Measurements from ENCODE around the gene MMD. TPM values are rescaled to one million over a fixed set of nuclear protein-coding genes. Genes with fewer than 3 reads are reported as not detected.

The MMD gene
- total RNA-seq, 1 experiment from 2014 or later: 26.9 TPM

- in situ Hi-C loops (cut with HindIII; ENCODE audit: low pct_unique_long_range_greater_than_20kb, low sequenced_read_pairs) (no loop called here), intact Hi-C loops (cut with micrococcal nuclease; ENCODE audit: unreplicated experiment) (no loop called here)
- CTCF ChIA-PET: interaction anchor here (0.7 kb wide), 1 partner anchor 18 kb away, joined by 4 read pairs; no protein-coding TSS in a partner anchor
- Histone ChIP-seq H3K4me3 (ENCODE audit: low read depth in 2 of 2, low read length in 2 of 2) (no peak overlapping the region), H3K27me3 (ENCODE audit: control insufficient read depth, insufficient read depth, low read length) (no peaks in the 10 kb centered on the region; the same call in 1 of the 2 replicates), H3K9me3 (ENCODE audit: control insufficient read depth, insufficient read depth, low read depth, low read length) (no peaks in the 10 kb centered on the region), H3K36me3 (ENCODE audit: control insufficient read depth, insufficient read depth, low read length) (no peaks in the 10 kb centered on the region), H3K4me1 (ENCODE audit: control insufficient read depth, insufficient read depth, low read length) (peaks cover 24% of the 10 kb centered on the region), H3K27ac (ENCODE audit: low read length) (peak overlapping the region; percentile 65)
- DNase-seq (ENCODE audit: low read depth, low spot score) (no peak), ATAC-seq (peak; percentile 79)
- POLR2A ChIA-PET: no interaction called here
- no TSS peak for BruUV-seq (replicated peaks)
- TF ChIP-seq REST (IDR thresholded peaks at IDR 0.05; ENCODE audit: insufficient read depth in 1 of 2, low read depth in 2 of 2, low read length in 1 of 2) (no peak), TCF7L2 (IDR thresholded peaks at IDR 0.05; ENCODE audit: low read depth, low read length) (no peak), SIN3A (IDR thresholded peaks at IDR 0.05; ENCODE audit: borderline replicate concordance, insufficient read depth, low read depth, low read length) (no peak), CTCF (IDR thresholded peaks at IDR 0.05) (no peak), POLR2AphosphoS5 (IDR thresholded peaks at IDR 0.05; ENCODE audit: low read depth, low read length) (no peak)
These were observed 12.2 kb upstream of the MMD start for GRCh38 chr17:55433629-55434422.

- no TSS peak for BruUV-seq (replicated peaks)
- no peak for TF ChIP-seq CTCF (IDR thresholded peaks at IDR 0.05)
- peak; percentile 83 for TF ChIP-seq TCF7L2 (IDR thresholded peaks at IDR 0.05; ENCODE audit: low read depth, low read length)
- in situ Hi-C loops (cut with HindIII; ENCODE audit: low pct_unique_long_range_greater_than_20kb, low sequenced_read_pairs) (no loop called here), intact Hi-C loops (cut with micrococcal nuclease; ENCODE audit: unreplicated experiment) (no loop called here)
- ATAC-seq: peak; percentile 82
- Histone ChIP-seq H3K4me3 (ENCODE audit: low read depth in 2 of 2, low read length in 2 of 2) (no peak overlapping the region), H3K27ac (ENCODE audit: low read length) (peak overlapping the region; percentile 73), H3K4me1 (ENCODE audit: control insufficient read depth, insufficient read depth, low read length) (peaks cover 24% of the 10 kb centered on the region), H3K9me3 (ENCODE audit: control insufficient read depth, insufficient read depth, low read depth, low read length) (no peaks in the 10 kb centered on the region), H3K27me3 (ENCODE audit: control insufficient read depth, insufficient read depth, low read length) (no peaks in the 10 kb centered on the region; the same call in 1 of the 2 replicates), H3K36me3 (ENCODE audit: control insufficient read depth, insufficient read depth, low read length) (no peaks in the 10 kb centered on the region)
- DNase-seq (ENCODE audit: low read depth, low spot score): no peak
- POLR2A ChIA-PET: no interaction called here
- CTCF ChIA-PET: interaction anchor here (0.7 kb wide), 1 partner anchor 17 kb away, joined by 4 read pairs; no protein-coding TSS in a partner anchor
These were observed 11.5 kb upstream of the MMD start for GRCh38 chr17:55433029-55433628.
